Measurements from ENCODE around the gene ACTR1A. TPM values are rescaled to one million over a fixed set of nuclear protein-coding genes. Genes with fewer than 3 reads are reported as not detected.
A peak's percentile ranks its signal among the peaks of the same experiment; 100 is the strongest.

ACTR1A gene
- total RNA-seq, 4 donors from 2014 or later, result 38.7 to 106 (median 70.9) TPM

GRCh38 chr10:102505462-102506115 is 3.1 kb upstream of the ACTR1A start:
- no peaks in the 10 kb centered on the region for H3K27me3 ChIP-seq
- TF ChIP-seq CTCF (IDR thresholded peaks at IDR 0.05), result no peak
- TF ChIP-seq POLR2A (IDR thresholded peaks at IDR 0.05), result no peak
- DNase-seq, result no peak
- no peaks in the 10 kb centered on the region for H3K9me3 ChIP-seq
- intact Hi-C loops (cut with DNase I; ENCODE audit: low total_unique reads), result loop anchor here (10.0 kb wide), 1 partner anchor 79 kb away; no protein-coding TSS in a partner anchor
- no peak overlapping the region for H3K4me3 ChIP-seq
- H3K4me1 ChIP-seq, result no peaks in the 10 kb centered on the region
- H3K27ac ChIP-seq, result no peak overlapping the region
- H3K36me3 ChIP-seq, result no peaks in the 10 kb centered on the region

- TF ChIP-seq CTCF (IDR thresholded peaks at IDR 0.05) (no peak), POLR2A (IDR thresholded peaks at IDR 0.05) (no peak)
- Histone ChIP-seq H3K36me3 (no peaks in the 10 kb centered on the region), H3K4me1 (no peaks in the 10 kb centered on the region), H3K9me3 (no peaks in the 10 kb centered on the region), H3K27ac (peak overlapping the region; percentile 72 to 87), H3K4me3 (peak overlapping the region; percentile 58 to 99), H3K27me3 (no peaks in the 10 kb centered on the region)
- DNase-seq, result no peak
- intact Hi-C loops (cut with DNase I; ENCODE audit: low total_unique reads), result loop anchor here (10.0 kb wide), 1 partner anchor 80 kb away; no protein-coding TSS in a partner anchor
These were observed 2.4 kb upstream of the ACTR1A start for GRCh38 chr10:102504976-102505300.

GRCh38 chr10:102504179-102504975 is 1.9 kb upstream of the ACTR1A start:
- intact Hi-C loops (cut with DNase I; ENCODE audit: low total_unique reads), result loop anchor here (10.0 kb wide), 1 partner anchor 80 kb away; no protein-coding TSS in a partner anchor

GRCh38 chr10:102503264-102504178 is 1.0 kb upstream of the ACTR1A start, which contains the start of gene SUFU:
TSS of gene SUFU (plus strand) at chr10:102503972. CDS start at chr10:102504153, 181 bp downstream.
- Histone ChIP-seq H3K4me1 (no peaks in the 10 kb centered on the region), H3K4me3 (peak within 1 kb of the TSS; percentile 95 to 99), H3K9me3 (no peaks in the 10 kb centered on the region), H3K27ac (peak within 1 kb of the TSS; percentile 87 to 95), H3K27me3 (no peaks in the 10 kb centered on the region), H3K36me3 (no peaks in the 10 kb centered on the region)
- peak; percentile 98 to 99 for DNase-seq
- peak; percentile 85 to 93 (median 90) for TF ChIP-seq CTCF (IDR thresholded peaks at IDR 0.05)
- TF ChIP-seq POLR2A (IDR thresholded peaks at IDR 0.05), result peak; percentile 67 to 79
- intact Hi-C loops (cut with DNase I; ENCODE audit: low total_unique reads), result loop anchor here (10.0 kb wide), 1 partner anchor 81 kb away; no protein-coding TSS in a partner anchor

More at GRCh38 chr10:102504179-102504975, 1.9 kb upstream of the ACTR1A start:
- Histone ChIP-seq H3K4me1 (no peaks in the 10 kb centered on the region), H3K36me3 (no peaks in the 10 kb centered on the region), H3K9me3 (no peaks in the 10 kb centered on the region), H3K27ac (peak overlapping the region; percentile 72 to 87), H3K4me3 (peak overlapping the region; percentile 58 to 99), H3K27me3 (no peaks in the 10 kb centered on the region)
- no peak for TF ChIP-seq POLR2A (IDR thresholded peaks at IDR 0.05)
- no peak for TF ChIP-seq CTCF (IDR thresholded peaks at IDR 0.05)
- peak; percentile 43 to 52 for DNase-seq
